ENCODE measurements around the gene NR3C1.
"Not testable (repeated sequence)": the region's sequence is repeated elsewhere in the genome, so short reads cannot be mapped to it uniquely, and the experiment has no call there.

NR3C1 gene

GRCh38 chr5:143340891-143341685 lies 62.4 kb downstream of the NR3C1 start:
- no peak for DNase-seq (ENCODE audit: low read depth in 4 of 4, low spot score in 1 of 4)

GRCh38 chr5:143338658-143339366 lies 64.7 kb downstream of the NR3C1 start:
- no peak for DNase-seq (ENCODE audit: low read depth in 4 of 4, low spot score in 1 of 4)

- no peak for DNase-seq (ENCODE audit: low read depth in 4 of 4, low spot score in 1 of 4)
These were observed 65.5 kb downstream of the NR3C1 start for GRCh38 chr5:143337946-143338345.

- no peak for DNase-seq (ENCODE audit: low read depth in 4 of 4, low spot score in 1 of 4)
These were observed 67.0 kb downstream of the NR3C1 start for GRCh38 chr5:143336485-143336884.

GRCh38 chr5:143334903-143335302 lies 68.6 kb downstream of the NR3C1 start:
- DNase-seq (ENCODE audit: low read depth in 4 of 4, low spot score in 1 of 4): no peak

- not testable (repeated sequence) for DNase-seq (ENCODE audit: low read depth in 4 of 4, low spot score in 1 of 4)
These were observed 69.1 kb downstream of the NR3C1 start for GRCh38 chr5:143334380-143334779.

GRCh38 chr5:143331956-143332355 lies 71.5 kb downstream of the NR3C1 start:
- no peak for DNase-seq (ENCODE audit: low read depth in 4 of 4, low spot score in 1 of 4)

GRCh38 chr5:143329843-143330242 lies 73.6 kb downstream of the NR3C1 start:
- DNase-seq (ENCODE audit: low read depth in 4 of 4, low spot score in 1 of 4): no peak

- no peak for DNase-seq (ENCODE audit: low read depth in 4 of 4, low spot score in 1 of 4)
These were observed 74.8 kb downstream of the NR3C1 start for GRCh38 chr5:143328589-143329220.

- DNase-seq (ENCODE audit: low read depth in 4 of 4, low spot score in 1 of 4): not testable (repeated sequence)
These were observed 78.4 kb downstream of the NR3C1 start for GRCh38 chr5:143325086-143325485.

GRCh38 chr5:143322931-143323630 lies 80.4 kb downstream of the NR3C1 start:
- DNase-seq (ENCODE audit: low read depth in 4 of 4, low spot score in 1 of 4): not testable (repeated sequence)

- no peak for DNase-seq (ENCODE audit: low read depth in 4 of 4, low spot score in 1 of 4)
These were observed 81.3 kb downstream of the NR3C1 start for GRCh38 chr5:143322176-143322575.

GRCh38 chr5:143319437-143320227 lies 83.9 kb downstream of the NR3C1 start:
- DNase-seq (ENCODE audit: low read depth in 4 of 4, low spot score in 1 of 4): no peak

- no peak for DNase-seq (ENCODE audit: low read depth in 4 of 4, low spot score in 1 of 4)
These were observed 84.7 kb downstream of the NR3C1 start for GRCh38 chr5:143318833-143319232.

- no peak for DNase-seq (ENCODE audit: low read depth in 4 of 4, low spot score in 1 of 4)
These were observed 85.2 kb downstream of the NR3C1 start for GRCh38 chr5:143318270-143318669.

- DNase-seq (ENCODE audit: low read depth in 4 of 4, low spot score in 1 of 4): no peak
These were observed 86.4 kb downstream of the NR3C1 start for GRCh38 chr5:143316844-143317631.

- no peak for DNase-seq (ENCODE audit: low read depth in 4 of 4, low spot score in 1 of 4)
These were observed 87.1 kb downstream of the NR3C1 start for GRCh38 chr5:143316337-143316736.

- no peak for DNase-seq (ENCODE audit: low read depth in 4 of 4, low spot score in 1 of 4)
These were observed 87.6 kb downstream of the NR3C1 start for GRCh38 chr5:143315929-143316328.

- DNase-seq (ENCODE audit: low read depth in 4 of 4, low spot score in 1 of 4): no peak
These were observed 88.3 kb downstream of the NR3C1 start for GRCh38 chr5:143315214-143315613.

- no peak for DNase-seq (ENCODE audit: low read depth in 4 of 4, low spot score in 1 of 4)
These were observed 88.8 kb downstream of the NR3C1 start for GRCh38 chr5:143314659-143315058.
